NCI-H524 treated with DMSO at 0.1 percent for 48 hours (cell line): Measurements from ENCODE around the gene CCND1.
"Not testable (repeated sequence)": the region's sequence is repeated elsewhere in the genome, so short reads cannot be mapped to it uniquely, and the experiment has no call there.

Experiments used
- DNase-seq: peaks from one replicate; lab custom pipeline; 2025; lab: John Stamatoyannopoulos, UW

The CCND1 gene

GRCh38 chr11:69617682-69618081, 23.3 kb upstream of the CCND1 start:
- no peak for DNase-seq

- no peak for DNase-seq
Measured at GRCh38 chr11:69618237-69618636, 22.7 kb upstream of the CCND1 start.

DNA sequence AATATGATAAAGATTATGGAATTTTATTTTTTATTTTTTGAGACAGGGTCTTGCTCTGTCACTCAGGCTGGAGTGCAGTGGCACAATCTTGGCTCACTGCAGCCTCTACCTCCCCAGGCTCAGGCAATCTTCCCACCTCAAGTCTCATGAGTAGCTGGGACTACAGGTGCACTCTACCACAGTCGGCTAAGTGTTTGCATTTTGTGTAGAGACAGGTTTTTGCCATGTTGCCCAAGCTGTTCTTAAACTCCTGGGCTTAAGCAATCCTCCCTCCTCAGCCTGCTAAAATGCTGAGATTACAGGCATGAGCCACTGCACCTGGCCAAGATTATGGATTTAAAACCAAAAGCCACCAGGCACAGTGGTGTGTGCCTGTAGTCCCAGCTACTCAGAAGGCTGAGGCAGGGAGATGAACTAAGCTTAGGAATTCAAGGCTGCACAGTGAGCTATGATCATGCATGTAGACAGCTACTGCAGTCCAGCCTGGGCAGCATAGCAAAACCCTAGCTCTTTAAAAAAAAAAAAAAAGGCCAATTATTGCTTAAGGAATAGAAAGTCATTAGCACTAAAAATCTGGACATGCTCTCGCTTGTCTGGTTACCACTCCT, 20.2 kb upstream of the CCND1 start:
- DNase-seq: no peak

- DNase-seq: not testable (repeated sequence)
Measured at GRCh38 chr11:69622097-69622681, 18.8 kb upstream of the CCND1 start.

DNA sequence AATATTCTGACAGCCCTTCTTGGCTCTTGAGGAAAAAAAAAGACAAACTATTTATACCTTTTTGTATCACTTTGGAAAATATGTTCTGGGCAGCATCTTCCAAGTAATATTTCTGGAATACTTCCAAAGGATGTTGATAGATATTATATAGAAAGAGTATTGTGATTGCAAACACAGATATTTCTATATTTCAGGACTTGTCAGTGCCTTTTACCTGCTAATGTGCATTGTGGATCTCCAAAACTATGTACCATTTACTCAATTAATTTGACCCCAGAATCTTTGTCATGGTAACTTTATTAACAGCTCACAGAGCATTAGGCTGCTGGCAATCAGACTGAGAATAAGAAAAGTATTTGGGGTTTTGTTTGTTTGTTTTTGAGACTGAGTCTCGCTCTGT, 16.7 kb upstream of the CCND1 start:
- no peak for DNase-seq

DNA sequence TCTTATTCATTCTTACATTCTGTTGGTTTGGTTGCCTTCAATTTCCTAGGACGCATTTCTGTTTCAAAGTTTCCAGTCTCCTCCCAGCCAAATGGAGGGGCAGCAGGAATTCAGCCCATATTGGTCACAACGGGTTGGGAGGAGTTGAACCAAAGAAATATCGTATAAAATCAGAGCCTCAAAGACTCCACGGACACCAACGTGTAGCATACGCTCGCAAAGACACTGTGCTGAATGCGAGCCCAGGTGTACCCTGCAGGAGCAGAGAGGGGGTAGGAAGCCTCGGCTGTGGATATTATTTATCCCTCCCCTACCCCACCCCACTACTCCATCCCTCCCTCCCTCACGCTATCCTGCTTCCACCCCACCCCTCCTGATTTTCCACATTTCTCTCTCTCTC, 15.5 kb upstream of the CCND1 start:
- DNase-seq: no peak

DNA sequence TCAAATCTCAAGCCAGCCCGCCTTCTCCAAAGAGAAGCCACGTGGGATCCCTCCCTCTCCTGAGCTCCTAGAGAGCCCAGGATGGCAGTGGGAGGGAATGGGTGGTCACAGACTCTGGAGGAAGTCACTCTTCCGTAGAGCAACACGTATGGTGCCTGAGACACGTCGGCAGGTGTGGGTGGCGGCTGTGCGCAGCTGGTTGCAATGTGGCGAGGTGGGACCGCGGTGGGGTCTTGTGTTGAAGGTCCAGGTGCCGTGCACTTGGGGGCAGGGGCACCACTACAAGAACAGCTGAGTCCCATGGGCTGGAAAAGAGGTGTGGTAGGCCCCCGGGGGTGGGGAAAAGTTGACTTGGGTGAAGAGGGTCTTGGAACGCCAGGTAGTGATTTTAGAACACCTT, 13.4 kb upstream of the CCND1 start:
- DNase-seq: no peak

- no peak for DNase-seq
Measured at GRCh38 chr11:69630017-69630416, 10.9 kb upstream of the CCND1 start.

DNA sequence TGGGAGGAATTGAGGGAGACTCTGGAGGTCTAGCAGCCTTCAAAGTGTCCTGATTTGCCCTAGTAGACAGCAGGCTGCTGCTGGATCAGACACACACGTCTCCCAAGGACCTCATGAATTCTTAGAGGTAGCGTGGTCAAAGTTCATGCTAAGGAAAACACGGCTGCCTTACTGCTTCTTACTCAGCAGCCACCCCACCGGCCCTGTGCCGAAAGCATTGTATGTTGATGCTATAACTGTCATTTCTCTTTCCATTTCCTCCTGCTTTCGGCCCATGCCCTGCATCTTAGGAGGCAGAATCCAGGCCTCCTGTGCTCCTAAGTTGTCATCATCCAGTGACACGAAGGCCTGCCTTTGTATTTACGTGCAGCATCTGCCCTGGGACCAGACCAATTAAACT, 10.5 kb upstream of the CCND1 start:
- DNase-seq: no peak

DNA sequence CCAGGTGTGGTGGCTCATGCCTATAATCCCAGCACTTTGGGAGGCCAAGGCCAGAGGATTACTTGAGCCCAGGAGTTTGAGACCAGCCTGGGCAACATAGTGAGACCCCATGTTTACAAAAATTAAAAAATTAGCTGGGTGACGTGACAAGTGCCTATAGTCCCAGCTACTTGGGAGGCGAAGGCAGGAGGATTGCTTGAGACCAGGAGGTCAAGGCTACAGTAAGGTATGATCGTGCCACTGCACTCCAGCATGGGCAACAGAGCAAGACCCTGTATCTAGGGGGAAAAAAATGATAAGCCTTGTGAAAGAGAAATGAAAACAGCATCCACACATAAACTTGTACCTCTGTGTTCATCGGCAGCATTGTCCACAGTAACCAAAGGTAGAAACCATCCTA, 8.1 kb upstream of the CCND1 start:
- no peak for DNase-seq

DNA sequence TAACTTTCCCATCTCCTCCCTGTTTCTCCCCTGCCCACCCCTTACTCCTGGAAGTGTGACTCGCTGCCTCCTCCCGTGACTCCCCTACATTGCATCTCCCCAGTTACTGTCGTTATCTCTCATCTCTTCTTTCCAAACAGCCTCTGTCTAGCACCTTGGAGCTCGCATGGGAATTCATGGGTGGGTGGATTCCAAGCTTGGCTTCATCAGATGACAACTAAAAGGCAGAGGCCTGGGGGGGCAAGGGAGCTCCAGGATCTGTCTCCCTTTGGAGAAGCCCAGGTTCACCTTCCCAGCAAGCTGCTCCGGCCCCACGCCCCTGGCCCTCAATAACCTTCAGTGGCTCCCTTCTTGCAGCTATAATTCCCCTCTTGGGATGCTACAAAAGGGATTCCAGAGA, 6.9 kb upstream of the CCND1 start:
- no peak for DNase-seq

GRCh38 chr11:69634590-69634989, 6.4 kb upstream of the CCND1 start:
- no peak for DNase-seq

DNA sequence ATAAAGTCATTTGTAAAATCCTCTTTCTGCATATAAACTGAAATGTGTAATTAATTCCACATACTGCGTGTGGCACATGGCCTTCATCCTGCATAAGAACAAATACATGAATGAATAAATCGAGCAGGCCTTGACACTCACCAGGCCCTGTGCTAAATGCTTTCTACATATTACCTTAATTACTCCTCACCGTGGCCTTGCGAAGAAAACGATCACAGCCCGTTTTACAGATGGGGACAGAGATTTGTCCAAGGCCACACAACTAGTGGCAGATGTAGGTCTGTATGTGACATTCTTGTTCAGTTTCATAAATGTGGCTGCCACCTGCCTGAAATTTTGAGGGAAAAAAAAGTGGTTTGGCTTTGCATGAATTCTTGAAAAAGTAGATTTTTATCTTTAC, 5.8 kb upstream of the CCND1 start:
- DNase-seq: no peak

DNA sequence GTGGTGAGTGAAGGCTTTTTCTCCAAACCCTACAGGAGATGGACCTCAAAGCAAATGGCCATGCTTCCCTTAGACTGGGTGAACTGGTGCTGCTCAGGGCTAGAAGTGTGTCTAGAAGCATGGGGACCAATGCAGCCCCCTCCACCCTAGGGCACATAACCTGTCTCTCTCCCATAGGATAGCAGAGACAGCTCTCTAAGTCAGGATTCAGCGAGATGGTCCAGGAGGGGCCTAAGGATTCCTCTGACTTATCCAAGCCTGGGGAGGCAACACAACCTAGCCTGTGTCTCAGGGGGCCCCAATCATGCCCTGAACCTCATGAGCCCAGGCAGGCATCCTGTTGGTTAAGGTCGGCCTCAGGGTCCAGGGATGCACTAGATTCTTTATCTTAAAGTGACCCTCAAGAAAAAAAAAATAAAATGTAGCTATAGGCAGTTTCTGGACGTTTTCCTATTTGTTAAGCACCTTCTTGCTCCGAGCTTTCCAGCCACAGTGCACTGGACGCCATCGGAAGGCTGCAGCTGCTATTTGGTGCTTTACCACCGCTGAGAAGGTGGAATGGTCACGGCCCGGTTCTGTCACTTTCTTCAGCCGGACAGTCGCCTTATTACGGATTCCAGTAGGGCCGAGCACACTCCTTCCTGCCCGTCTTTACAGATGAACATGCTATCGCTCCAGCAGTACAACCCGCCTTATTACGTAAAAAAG, 5.0 kb upstream of the CCND1 start:
- DNase-seq: no peak

GRCh38 chr11:69636512-69637197, 4.3 kb upstream of the CCND1 start:
- peak; percentile 28 for DNase-seq

DNA sequence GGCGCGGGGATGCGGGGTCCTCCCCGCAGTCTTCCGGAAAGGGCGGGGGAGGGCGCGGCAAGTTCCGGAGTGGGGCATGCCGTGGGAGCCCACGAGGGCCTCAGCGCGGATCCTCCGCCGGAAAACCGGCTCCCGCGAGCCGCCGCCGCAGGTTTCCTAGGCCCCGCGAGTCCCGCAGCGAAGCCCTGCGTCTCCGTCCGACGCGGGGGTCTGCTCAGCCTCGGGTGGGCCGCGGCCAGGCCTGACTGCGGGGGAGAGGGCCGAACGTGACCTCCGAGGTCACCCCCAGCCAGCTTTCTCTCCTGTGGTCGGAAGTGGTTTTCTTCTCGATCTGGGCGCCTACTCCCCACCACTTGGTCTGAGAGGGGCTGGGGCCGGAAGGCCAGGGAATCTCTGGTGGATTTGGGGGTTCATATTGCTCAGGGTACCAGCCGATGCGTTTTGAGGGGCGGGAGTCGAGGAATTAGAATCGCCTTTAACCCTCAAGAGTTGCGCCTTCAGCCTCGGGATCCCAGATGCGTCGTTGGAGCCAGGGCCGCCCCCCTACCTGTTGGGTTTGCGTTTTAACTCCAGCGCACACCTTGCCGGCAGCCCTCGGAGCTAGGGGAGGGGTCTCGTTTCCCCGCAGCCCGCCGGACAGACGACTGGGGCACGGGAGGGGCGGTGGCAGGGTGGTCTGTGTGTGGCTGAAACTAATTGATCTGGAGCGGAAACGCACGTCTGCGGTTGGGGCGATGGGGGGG, 3.6 kb upstream of the CCND1 start:
- DNase-seq: no peak

- DNase-seq: no peak
Measured at GRCh38 chr11:69637941-69638871, 2.8 kb upstream of the CCND1 start.

GRCh38 chr11:69638941-69639681, 1.8 kb upstream of the CCND1 start:
- DNase-seq: peak; percentile 56

GRCh38 chr11:69639831-69640230, 1.1 kb upstream of the CCND1 start:
- no peak for DNase-seq

DNA sequence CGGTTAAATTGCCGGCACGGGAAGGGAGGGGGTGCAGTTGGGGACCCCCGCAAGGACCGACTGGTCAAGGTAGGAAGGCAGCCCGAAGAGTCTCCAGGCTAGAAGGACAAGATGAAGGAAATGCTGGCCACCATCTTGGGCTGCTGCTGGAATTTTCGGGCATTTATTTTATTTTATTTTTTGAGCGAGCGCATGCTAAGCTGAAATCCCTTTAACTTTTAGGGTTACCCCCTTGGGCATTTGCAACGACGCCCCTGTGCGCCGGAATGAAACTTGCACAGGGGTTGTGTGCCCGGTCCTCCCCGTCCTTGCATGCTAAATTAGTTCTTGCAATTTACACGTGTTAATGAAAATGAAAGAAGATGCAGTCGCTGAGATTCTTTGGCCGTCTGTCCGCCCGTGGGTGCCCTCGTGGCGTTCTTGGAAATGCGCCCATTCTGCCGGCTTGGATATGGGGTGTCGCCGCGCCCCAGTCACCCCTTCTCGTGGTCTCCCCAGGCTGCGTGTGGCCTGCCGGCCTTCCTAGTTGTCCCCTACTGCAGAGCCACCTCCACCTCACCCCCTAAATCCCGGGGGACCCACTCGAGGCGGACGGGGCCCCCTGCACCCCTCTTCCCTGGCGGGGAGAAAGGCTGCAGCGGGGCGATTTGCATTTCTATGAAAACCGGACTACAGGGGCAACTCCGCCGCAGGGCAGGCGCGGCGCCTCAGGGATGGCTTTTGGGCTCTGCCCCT, 529 bp upstream of the CCND1 start:
- no peak for DNase-seq
